Motor neuron (in vitro differentiated cells): Measurements from ENCODE around the gene UTS2B. TPM values are rescaled to one million over a fixed set of nuclear protein-coding genes. Genes with fewer than 3 reads are reported as not detected.
A peak's percentile ranks its signal among the peaks of the same experiment; 100 is the strongest.

Experiments used
- ATAC-seq, 8 experiments: fragments of 200-7000 bp; cut with Tn5 transposase; replicated peaks in 6 of 8; 2 replicates each; pipeline ENCODE4 v1.8.0; 2021; ENCODE audit warnings: mild to moderate bottlenecking in 8 of 8, moderate library complexity in 8 of 8
- H3K27ac ChIP-seq, 2 donors: fragments of 250-450 bp; sonication (Bioruptor Pico); 2 replicates each; pipeline ENCODE4 v1.9.0; 2021; ENCODE audit warnings: antibody characterized with exemption in 2 of 2, mild to moderate bottlenecking in 2 of 2, moderate library complexity in 1 of 2
- H3K4me1 ChIP-seq, 2 donors: fragments of 250-450 bp; sonication (Bioruptor Pico); replicated peaks in 1 of 2; 2 replicates each; pipeline ENCODE4 v1.6.1; 2021; ENCODE audit warnings: antibody characterized with exemption in 2 of 2, mild to moderate bottlenecking in 2 of 2, moderate library complexity in 1 of 2
- H3K4me3 ChIP-seq, 5 donors: fragments of 250-450 bp; sonication (Bioruptor Pico); 2 replicates each; pipeline ENCODE4 v1.9.0; 2021; ENCODE audit warnings: antibody characterized with exemption in 5 of 5, mild to moderate bottlenecking in 5 of 5, moderate library complexity in 4 of 5
- WGBS, 10 experiments: fragments of 450-650 bp; shearing (Covaris generic); methylation state at CpG; one replicate each; pipeline ENCODE4 v1.0.0; 2022; 5-methylcytosine and 5-hydroxymethylcytosine counted together
- in situ Hi-C, 9 experiments: fragments of 400-800 bp; cut with MboI; loops; one replicate each; pipeline ENCODE4 v1.15.0; 2021; ENCODE audit warnings: low sequenced_read_pairs in 9 of 9, low pct_unique_long_range_greater_than_20kb in 2 of 9; ENCODE audit not compliant: unreplicated experiment in 9 of 9
- total RNA-seq, 8 experiments: library from RNA; unstranded; fragments of 300-600 nt; gene quantifications; 2 replicates each; pipeline versions ENCODE4 v1.2.3 to v1.2.4, GENCODE V29; 2022

Gene UTS2B
- total RNA-seq, 8 experiments from 2014 or later, result 0.13 to 7.0 (median 1.2) TPM

DNA sequence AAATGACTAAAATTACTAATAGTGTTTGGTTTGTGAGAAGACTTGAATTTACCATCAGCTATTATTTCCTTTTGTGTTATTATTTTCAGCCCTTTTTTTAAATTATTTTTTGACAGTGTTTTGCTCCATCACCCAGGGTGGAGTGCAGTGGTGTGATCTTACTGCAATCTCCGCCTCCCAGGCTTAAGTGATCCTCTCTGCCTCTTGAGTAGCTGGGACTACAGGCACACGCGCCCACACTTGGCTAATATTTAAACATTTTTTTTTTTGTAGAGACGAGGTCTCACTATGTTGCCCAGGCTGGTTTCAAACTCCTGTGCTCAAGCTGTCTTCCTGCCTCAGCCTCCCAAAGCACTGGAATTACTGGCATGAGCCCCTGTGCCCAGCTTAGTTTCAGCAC lies 31.7 kb upstream of the UTS2B start:
- Histone ChIP-seq H3K27ac (no peak overlapping the region), H3K4me3 (no peak overlapping the region), H3K4me1 (peaks cover 2% of the 10 kb centered on the region in 2 donors)
- WGBS, 10 experiments, result 70 to 100% (median 83%) methylated on average over 1 to 4 of the region's 4 CpGs; no CpG with 5 or more reads in 1 of the 10 experiments
- in situ Hi-C loops, result no loop called here
- peak in 2 of 8 experiments; percentile 24 to 34 for ATAC-seq

DNA sequence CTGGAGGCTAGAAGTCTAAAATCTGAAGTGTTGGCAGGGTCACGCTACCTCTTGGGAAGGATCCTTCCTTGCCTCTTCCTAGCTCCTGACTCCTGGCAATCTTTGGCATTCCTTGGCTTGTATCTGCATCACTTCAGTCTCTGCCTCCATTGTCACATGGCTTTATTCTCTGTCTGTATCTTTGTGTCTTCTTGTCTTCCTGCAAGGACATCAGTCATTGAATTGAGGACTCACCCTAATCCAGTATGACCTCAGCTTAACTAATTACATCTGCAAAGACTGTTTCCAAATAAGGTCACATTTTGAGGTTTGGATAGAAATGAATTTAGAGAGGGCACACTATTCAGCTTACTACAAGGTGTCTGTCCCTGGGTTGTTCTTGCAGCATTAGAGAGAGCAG lies 31.1 kb upstream of the UTS2B start:
- Histone ChIP-seq H3K4me3 (no peak overlapping the region), H3K4me1 (peaks cover 4 to 6% of the 10 kb centered on the region in 2 donors), H3K27ac (no peak overlapping the region)
- 40 to 100% (median 96%) methylated on average over 1 of the region's 1 CpG; no CpG with 5 or more reads in 2 of the 10 experiments for WGBS, 10 experiments
- peak in 2 of 8 experiments; percentile 30 to 33 for ATAC-seq
- in situ Hi-C loops, result no loop called here

DNA sequence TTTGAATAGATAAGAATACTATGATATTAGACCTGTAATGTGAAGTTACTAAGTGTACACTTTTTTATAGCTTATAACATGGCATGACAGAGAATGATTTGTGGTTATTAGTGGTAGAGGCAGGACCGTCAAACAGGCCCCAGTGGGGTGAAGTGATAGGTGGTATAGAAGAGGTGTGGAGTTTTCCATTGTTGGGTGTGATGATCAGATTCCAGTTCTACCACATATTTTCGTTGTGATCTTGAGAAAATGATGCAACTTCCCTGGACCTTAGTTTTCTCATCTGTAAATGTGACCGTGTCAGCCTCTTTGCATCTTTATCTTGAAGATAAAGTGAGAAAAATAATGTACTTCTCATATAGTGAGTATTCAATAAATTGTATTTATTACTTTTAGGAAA lies 30.3 kb upstream of the UTS2B start:
- H3K27ac ChIP-seq, result no peak overlapping the region
- no peak for ATAC-seq
- H3K4me3 ChIP-seq, result no peak overlapping the region
- H3K4me1 ChIP-seq, result peaks cover 4 to 14% of the 10 kb centered on the region in 2 donors
- in situ Hi-C loops, result no loop called here
- 80 to 100% (median 95%) methylated on average over 1 to 3 of the region's 3 CpGs; no CpG with 5 or more reads in 1 of the 10 experiments for WGBS, 10 experiments

DNA sequence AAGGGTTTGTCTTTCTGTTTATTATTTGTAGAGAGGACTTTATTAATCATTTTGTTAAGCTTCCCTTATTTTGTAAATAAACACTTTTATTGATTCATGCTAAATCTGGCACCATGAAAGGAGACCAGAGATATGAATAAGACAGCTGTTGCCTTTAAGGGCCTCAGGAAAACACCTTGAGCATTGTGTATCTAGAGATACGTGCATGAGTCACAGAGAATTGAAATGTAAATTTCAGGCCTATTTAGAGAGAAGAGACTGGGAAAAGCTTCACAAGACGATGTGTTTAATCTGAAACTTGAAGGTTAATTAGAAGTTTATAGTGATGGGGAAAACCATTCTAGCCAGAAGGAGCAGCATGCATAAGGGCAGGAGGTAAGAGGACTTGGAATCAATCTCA lies 28.6 kb upstream of the UTS2B start:
- no peak for ATAC-seq
- Histone ChIP-seq H3K27ac (no peak overlapping the region), H3K4me1 (peaks cover 4 to 20% of the 10 kb centered on the region in 2 donors), H3K4me3 (no peak overlapping the region)
- WGBS, 10 experiments, result 0 to 83% (median 41%) methylated on average over 1 to 2 of the region's 2 CpGs
- in situ Hi-C loops, result no loop called here

DNA sequence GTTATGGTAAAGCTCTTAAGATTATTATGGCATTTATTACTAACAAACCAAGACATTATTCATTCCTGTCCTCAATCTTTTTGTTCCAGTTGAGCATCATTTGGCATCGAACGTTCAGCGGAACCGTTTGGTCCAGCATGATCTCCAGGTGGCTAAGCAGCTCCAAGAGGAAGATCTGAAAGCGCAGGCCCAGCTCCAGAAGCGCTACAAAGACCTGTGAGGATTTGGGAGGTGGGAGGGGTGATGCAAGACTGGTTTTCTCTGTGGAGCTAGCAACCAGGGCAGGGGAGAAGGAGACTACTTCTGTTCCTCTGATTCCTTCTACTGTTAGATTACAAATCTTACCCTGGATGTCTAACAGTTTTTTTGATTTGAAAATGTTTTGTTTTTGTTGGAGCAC lies 27.6 kb upstream of the UTS2B start:
- 81 to 100% (median 100%) methylated on average over 2 to 6 of the region's 6 CpGs; no CpG with 5 or more reads in 3 of the 10 experiments for WGBS, 10 experiments
- H3K4me3 ChIP-seq, result no peak overlapping the region
- H3K27ac ChIP-seq, result no peak overlapping the region
- ATAC-seq, result no peak
- H3K4me1 ChIP-seq, result peaks cover 4 to 20% of the 10 kb centered on the region in 2 donors
- in situ Hi-C loops, result no loop called here

DNA sequence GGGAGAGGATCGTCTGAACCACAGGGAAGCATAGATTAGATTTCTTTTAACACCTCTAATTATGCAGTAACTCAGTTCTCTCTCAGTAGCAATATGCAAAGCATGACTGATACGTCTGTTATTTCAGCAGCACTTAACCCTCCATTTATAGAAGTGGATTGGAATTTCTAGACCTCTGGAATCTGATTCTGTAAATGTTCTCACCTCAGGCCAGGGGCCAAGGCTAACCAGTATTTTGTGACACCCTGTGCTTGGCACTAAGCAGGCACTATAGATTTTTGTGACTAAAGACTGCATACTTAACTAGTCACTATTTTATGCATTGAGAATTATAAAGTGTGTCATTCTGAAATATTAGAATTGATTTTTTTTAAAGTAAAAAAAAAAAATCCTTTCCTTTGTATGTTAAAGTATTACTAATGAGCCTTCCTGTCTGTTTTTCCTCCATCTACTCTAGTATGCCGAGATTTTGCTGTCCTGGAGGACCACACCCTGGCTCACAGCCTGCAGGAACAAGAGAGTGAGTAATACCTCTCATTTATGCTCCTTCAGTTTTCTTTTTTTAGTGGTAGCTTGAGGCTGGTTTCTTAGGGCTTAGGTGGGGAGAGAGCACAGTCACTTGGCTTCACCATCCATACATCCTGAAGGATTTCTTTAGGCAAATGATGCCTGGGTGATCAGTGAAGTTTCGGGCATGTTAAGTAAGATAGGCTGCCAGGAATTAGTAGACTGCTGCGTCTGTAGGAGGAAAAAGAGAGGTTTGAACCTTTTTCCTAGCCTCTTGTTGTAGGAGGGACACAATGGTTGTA lies 26.5 kb upstream of the UTS2B start:
- peak overlapping the region in 1 of 2 donors; percentile 10 for H3K27ac ChIP-seq
- ATAC-seq, result peak in 5 of 8 experiments; percentile 16 to 93 (median 92)
- in situ Hi-C loops, result no loop called here
- 0 to 87% (median 81%) methylated on average over 1 to 5 of the region's 5 CpGs; no CpG with 5 or more reads in 1 of the 10 experiments for WGBS, 10 experiments
- no peak overlapping the region for H3K4me3 ChIP-seq
- peaks cover 4 to 20% of the 10 kb centered on the region in 2 donors for H3K4me1 ChIP-seq

DNA sequence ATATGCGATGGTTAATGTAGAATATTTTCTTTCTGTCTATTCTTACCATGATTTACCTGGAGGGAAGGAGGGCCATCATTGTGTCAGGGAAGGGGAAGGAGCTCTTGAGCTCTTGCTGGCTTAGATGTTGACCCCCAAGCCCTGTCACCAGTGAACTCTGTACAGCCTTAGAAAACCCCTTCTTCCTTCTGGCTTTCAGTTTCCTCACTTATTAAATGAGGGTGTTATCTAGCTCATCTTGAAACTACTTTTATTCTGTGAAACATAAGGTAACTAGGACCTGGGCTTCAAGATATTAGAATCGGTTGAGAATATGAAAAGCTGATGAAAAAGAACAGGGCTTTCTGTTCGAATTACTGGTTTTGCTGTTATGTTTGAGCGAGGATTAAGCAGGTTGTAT lies 25.1 kb upstream of the UTS2B start:
- Histone ChIP-seq H3K4me1 (peaks cover 4 to 20% of the 10 kb centered on the region in 2 donors), H3K27ac (no peak overlapping the region), H3K4me3 (no peak overlapping the region)
- in situ Hi-C loops, result no loop called here
- WGBS, 10 experiments, result 85 to 100% (median 100%) methylated on average over 1 to 4 of the region's 4 CpGs
- ATAC-seq, result no peak

DNA sequence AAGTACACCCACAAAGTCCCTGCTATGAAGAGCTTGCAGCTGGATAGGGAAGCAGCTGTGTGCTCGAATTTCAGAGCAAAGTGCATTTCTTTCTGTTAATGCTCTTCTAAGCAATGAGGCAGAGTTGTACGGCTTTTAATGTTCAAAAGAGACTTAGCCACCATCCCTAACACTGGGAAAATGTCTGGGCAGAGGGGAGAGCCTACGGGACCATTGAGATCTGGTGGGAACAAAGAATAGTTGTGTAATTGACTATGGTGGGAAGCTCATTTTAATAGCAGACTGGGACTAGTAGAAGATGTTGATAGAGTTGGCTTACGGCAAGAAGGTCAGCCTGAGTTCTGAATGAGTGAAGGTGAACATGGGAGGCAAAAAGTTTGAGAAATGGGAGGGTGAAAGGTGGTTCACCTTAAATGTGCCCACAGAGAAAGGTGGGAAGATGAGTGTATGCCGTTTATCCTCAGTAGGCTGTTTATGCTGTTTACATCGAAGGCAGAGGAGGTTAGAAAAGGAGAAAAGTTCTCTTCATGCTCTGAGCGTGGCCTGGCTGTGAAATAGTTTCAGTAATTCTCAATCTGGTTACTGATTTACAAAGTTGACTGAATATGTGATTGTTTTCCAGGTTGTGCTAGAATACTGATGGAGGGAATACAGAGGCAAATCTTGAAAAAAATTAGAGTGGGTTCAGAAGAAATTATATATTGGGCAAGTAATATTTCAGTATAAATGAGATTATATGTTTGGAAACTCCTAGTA lies 22.9 kb upstream of the UTS2B start:
- ATAC-seq, result no peak
- in situ Hi-C loops, result no loop called here
- H3K4me3 ChIP-seq, result no peak overlapping the region
- WGBS, 10 experiments, result 29 to 100% (median 49%) methylated on average over 1 to 6 of the region's 7 CpGs; no CpG with 5 or more reads in 2 of the 10 experiments
- no peak overlapping the region for H3K27ac ChIP-seq
- peaks cover 4 to 20% of the 10 kb centered on the region in 2 donors for H3K4me1 ChIP-seq

DNA sequence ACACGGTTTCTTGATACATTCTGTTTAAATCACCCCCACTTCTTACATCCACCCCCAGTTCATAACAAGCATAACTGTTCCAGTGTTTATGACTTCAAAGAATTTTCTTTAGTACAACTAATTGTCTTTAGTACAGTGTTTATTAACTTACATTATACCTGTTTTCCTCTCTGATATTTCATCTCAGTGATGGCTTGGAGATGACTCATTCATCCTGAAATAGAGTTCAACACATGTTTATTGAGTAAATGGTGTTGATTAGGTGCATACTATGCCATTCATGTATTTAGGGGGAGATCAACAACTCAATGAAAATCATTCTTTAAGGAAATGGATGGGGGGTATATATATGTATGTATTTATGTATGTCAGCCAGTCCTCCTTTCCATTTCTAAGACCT lies 21.7 kb upstream of the UTS2B start:
- WGBS, 10 experiments, result 14 to 86% (median 43%) methylated on average over 1 of the region's 1 CpG; no CpG with 5 or more reads in 7 of the 10 experiments
- no peak overlapping the region for H3K27ac ChIP-seq
- H3K4me3 ChIP-seq, result no peak overlapping the region
- no peak for ATAC-seq
- in situ Hi-C loops, result no loop called here
- peaks cover 1 to 17% of the 10 kb centered on the region in 2 donors for H3K4me1 ChIP-seq

DNA sequence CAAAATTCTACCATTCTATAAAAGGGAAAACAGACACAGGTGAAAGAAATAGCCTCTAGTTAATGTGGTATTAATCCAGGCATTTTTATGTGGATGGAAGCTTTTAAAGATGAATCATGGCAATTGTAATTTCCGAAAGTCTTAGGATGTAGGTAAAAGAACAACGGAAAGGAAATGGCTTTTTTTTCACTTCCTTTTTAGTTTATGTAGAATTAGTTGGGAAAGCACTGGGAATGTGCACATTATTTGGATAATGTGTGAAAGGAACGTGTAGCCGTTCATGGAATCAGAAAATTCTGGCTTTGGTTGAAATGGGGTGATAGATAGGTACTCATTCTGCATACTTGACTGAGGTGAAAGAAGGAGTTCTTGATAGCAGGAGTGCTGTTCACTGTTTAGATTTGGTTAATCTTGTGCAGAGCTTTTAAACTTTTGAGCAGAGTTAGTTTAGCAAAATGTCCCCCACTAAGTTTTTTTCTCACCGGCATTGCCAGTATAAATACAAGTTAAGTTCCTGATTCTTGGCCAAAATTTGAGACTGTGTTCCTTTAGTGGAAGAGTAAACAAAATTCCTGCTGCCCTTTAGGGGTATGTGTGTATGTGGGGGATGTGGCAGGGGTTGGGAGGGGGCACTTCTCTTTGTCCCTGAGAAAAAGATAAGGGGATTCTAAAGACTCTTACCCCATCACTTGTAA lies 20.2 kb upstream of the UTS2B start:
- Histone ChIP-seq H3K4me1 (peaks cover 0 to 6% of the 10 kb centered on the region in 2 donors), H3K4me3 (no peak overlapping the region), H3K27ac (no peak overlapping the region)
- in situ Hi-C loops, result no loop called here
- 6 to 92% (median 63%) methylated on average over 2 to 5 of the region's 5 CpGs; no CpG with 5 or more reads in 2 of the 10 experiments for WGBS, 10 experiments
- ATAC-seq, result no peak

DNA sequence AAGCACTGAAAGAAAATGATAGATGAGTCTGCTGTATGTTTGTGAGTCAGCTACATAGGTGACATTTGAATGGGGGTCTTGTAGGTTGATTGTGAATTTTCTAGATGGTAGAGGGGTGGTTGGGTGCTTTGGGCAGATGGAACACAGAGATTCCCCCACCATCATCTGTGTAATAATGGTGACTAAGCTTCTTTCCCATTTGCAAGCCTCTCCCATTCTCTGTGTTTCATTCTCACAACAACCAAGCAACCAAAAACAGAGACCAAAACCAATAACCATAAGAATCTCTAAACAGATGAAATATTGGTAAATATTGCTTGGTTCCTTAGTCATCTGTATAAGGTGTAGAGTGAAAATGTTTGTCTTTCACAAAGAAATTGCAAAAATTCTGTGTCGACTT lies 17.8 kb upstream of the UTS2B start:
- H3K27ac ChIP-seq, result no peak overlapping the region
- no peak overlapping the region for H3K4me3 ChIP-seq
- H3K4me1 ChIP-seq, result peaks cover 0 to 17% of the 10 kb centered on the region in 2 donors
- peak in 2 of 8 experiments; percentile 48 to 76 for ATAC-seq
- 100% methylated on average over 1 of the region's 1 CpG; no CpG with 5 or more reads in 8 of the 10 experiments for WGBS, 10 experiments
- in situ Hi-C loops, result no loop called here

DNA sequence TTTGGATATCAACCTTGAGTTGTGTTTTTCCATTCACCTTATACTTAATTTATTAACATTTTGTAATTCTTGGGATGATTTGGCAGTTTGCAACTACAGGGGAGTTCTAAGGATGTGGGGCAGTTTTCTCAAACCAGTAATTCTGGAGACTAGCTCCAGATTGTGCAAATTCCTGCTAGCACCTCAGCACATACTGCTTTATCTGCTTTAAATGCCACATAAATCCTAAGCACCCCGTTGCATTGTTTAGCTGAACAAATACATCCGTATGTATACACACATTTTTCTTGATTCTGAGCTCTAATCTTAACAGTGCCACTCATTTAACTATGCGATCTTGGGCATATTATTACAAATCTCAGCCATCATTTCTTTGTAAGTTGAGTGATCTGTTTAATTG lies 16.9 kb upstream of the UTS2B start:
- WGBS, 10 experiments, result 60 to 100% (median 83%) methylated on average over 1 to 3 of the region's 3 CpGs; no CpG with 5 or more reads in 4 of the 10 experiments
- in situ Hi-C loops, result no loop called here
- no peak for ATAC-seq
- H3K4me1 ChIP-seq, result peaks cover 0 to 22% of the 10 kb centered on the region in 2 donors
- H3K4me3 ChIP-seq, result no peak overlapping the region
- no peak overlapping the region for H3K27ac ChIP-seq

DNA sequence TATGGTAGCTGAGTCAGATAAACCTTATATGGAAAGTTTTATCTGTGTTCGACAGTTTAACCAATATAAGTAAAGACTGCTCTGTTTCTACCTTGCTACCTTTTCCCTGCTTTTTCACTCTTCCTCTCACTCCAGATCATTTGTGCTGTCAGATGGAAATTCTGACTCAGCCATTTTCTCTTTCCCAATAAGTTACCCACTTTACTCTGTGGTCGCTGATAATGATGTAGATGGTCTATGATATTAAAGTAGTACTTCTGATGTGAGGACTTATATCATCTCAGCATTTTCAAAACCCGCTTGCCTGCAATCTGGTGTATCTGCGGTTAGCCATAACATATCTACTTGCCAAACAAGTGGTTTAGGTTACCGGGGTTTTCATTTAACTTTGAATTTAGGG lies 15.0 kb upstream of the UTS2B start:
- no peak overlapping the region for H3K4me3 ChIP-seq
- peaks cover 0 to 22% of the 10 kb centered on the region in 2 donors for H3K4me1 ChIP-seq
- 80 to 100% (median 92%) methylated on average over 2 to 5 of the region's 5 CpGs for WGBS, 10 experiments
- in situ Hi-C loops, result no loop called here
- no peak overlapping the region for H3K27ac ChIP-seq
- no peak for ATAC-seq
